Calu3 (cell line): ENCODE measurements around the gene C12orf60. TPM values are rescaled to one million over a fixed set of nuclear protein-coding genes. Genes with fewer than 3 reads are reported as not detected.

Experiments
- BruUV-seq: library from RNA; stranded (reverse); fragments of 400-500 nt; replicated peaks from 2 replicates; lab custom pipeline; 2021; lab: Mats Ljungman, UMichigan
- CTCF ChIA-PET: fragments of 300-600 bp; sonication (Branson Sonifier 250); formaldehyde crosslinking; loops from one replicate; lab custom pipeline; 2022; ENCODE audit warnings: antibody characterized with exemption; lab: Charles Lee
- DNase-seq: peaks from one replicate; pipeline ENCODE4 v3.0.0; 2022
- H3K27ac Mint-ChIP-seq: one replicate; pipeline ENCODE4 v1.8.0; 2022; ENCODE audit warnings: mixed read lengths; ENCODE audit not compliant: unreplicated experiment
- H3K27me3 Mint-ChIP-seq: one replicate; pipeline ENCODE4 v1.8.0; 2022; ENCODE audit warnings: mixed read lengths; ENCODE audit not compliant: unreplicated experiment
- H3K36me3 Mint-ChIP-seq: one replicate; pipeline ENCODE4 v1.8.0; 2022; ENCODE audit warnings: mild to moderate bottlenecking, moderate library complexity, mixed read lengths; ENCODE audit not compliant: insufficient read depth, unreplicated experiment
- H3K4me1 Mint-ChIP-seq: one replicate; pipeline ENCODE4 v1.8.0; 2022; ENCODE audit warnings: mild to moderate bottlenecking, low read depth, mixed read lengths; ENCODE audit not compliant: unreplicated experiment
- H3K4me3 Mint-ChIP-seq: one replicate; pipeline ENCODE4 v1.8.0; 2022; ENCODE audit warnings: mild to moderate bottlenecking, low read depth, moderate library complexity, mixed read lengths; ENCODE audit not compliant: unreplicated experiment
- H3K9me3 Mint-ChIP-seq: one replicate; pipeline ENCODE4 v1.8.0; 2022; ENCODE audit warnings: low read depth, mixed read lengths; ENCODE audit not compliant: unreplicated experiment
- CTCF ChIP-seq: fragments of 200-600 bp; IDR thresholded peaks from one replicate; pipeline ENCODE4 v1.8.0; 2022; ENCODE audit warnings: antibody characterized with exemption; ENCODE audit not compliant: unreplicated experiment
- intact Hi-C: fragments of 100-400 bp; cut with micrococcal nuclease; formaldehyde crosslinking; loops from one replicate; pipeline ENCODE4 v1.10.0; 2022; ENCODE audit not compliant: unreplicated experiment
- total RNA-seq: library from RNA; stranded (reverse); gene quantifications from 2 replicates; pipeline ENCODE4 v1.2.3, GENCODE V29; 2022

The C12orf60 gene
- total RNA-seq, 1 experiment from 2014 or later, result 1.2 TPM

DNA sequence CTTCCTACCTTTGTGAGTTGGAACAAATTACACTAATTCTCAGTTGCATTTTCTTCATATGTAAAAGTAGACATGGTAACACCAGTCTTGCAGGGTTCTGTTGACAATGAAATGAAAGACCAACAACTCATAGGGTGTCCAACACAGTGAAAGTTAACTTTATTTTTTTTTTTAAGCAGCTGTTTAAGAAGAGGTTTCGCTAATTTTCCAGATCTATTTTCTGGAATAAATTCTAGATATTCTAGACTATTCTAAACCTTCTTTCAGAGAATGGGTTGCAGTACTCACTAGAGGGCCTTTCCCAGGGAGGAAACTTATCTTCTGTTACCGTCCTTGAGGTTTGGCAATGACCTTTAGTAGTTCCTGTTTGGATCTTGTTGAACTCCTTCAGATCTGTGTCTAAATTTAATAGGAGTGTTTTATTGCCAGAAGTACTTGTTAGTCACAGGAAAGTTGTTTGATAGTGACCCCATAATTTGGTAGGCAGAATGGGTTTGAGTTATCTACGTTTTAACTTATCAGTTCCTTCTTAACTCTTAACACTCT lies 42.6 kb downstream of the C12orf60 start:
- no TSS peak for BruUV-seq
- Mint-ChIP-seq H3K27me3 (no peaks in the 10 kb centered on the region), H3K4me3 (no peak overlapping the region), H3K9me3 (no peaks in the 10 kb centered on the region), H3K36me3 (no peaks in the 10 kb centered on the region), H3K4me1 (peaks cover 14% of the 10 kb centered on the region), H3K27ac (no peak overlapping the region)
- CTCF ChIA-PET, result interaction anchor here (0.6 to 1.0 kb wide), 3 partner anchors 146 to 375 kb away, joined by 3 to 5 read pairs (median 4); partner anchors contain the start of gene RERG
- no peak for TF ChIP-seq CTCF
- intact Hi-C loops, result loop anchor here (5.0 to 10.0 kb wide), 3 partner anchors 41 to 309 kb away; partner anchors contain the start of gene MGP
- no peak for DNase-seq

DNA sequence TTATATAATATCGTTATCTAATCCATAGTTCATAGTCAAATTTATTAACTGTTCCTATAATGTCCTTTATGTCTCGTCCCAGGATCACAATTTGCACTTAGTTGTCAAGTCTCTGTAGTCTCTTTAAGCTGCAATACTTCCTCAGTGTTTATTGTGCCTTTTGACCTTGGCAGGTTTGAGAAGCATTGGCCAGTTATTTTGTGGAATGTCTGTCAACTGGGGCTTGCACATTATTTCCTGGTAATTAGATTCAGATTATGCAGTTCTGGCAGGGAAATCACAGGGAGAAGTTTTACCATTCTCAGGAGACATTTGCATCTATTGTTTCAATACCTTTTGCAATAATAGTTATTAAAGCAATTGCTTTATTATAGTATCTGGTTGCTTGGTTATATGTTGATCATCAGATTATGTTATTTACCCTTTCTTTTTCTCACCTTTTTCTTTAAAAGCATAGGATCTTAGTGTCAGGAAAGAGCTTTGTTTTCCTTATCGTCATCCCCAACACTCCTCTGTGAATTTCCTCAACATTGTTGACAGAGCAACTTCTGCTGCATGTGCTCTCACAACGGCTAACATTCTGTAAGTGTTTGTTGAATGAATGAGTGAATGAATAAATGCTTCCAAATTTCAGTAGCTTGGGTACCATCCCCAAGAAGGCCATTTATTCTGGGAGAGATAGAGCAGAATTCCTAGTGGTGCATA lies 43.6 kb downstream of the C12orf60 start:
- no peak overlapping the region for H3K4me3 Mint-ChIP-seq
- no peak for TF ChIP-seq CTCF
- H3K36me3 Mint-ChIP-seq, result no peaks in the 10 kb centered on the region
- H3K4me1 Mint-ChIP-seq, result peaks cover 6% of the 10 kb centered on the region
- intact Hi-C loops, result loop anchor here (5.0 to 10.0 kb wide), 3 partner anchors 40 to 308 kb away; partner anchors contain the start of gene MGP
- H3K27ac Mint-ChIP-seq, result no peak overlapping the region
- CTCF ChIA-PET, result interaction anchor here (0.6 to 0.7 kb wide), 2 partner anchors 145 to 149 kb away, joined by 3 to 4 read pairs; no protein-coding TSS in a partner anchor
- no peaks in the 10 kb centered on the region for H3K27me3 Mint-ChIP-seq
- BruUV-seq, result no TSS peak
- H3K9me3 Mint-ChIP-seq, result no peaks in the 10 kb centered on the region
- DNase-seq, result no peak

DNA sequence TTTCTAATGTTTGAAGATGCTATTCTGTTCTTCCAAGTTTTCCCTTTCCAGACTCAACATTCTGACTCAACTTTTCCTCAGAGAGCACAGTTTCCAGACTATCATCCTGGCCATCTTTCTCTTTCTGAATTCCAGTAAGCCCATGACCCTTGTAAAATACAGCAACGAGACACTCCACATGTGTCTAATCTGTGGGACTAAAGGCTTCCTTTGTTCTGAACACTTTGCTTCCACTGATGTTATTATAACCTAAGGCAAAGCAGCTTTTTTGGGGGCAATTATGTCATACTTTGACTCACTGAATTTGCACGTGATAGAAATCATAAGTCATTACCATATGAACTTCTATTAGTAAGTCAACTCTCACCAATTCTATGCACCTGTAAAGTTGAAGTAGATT lies 46.2 kb downstream of the C12orf60 start:
- Mint-ChIP-seq H3K4me1 (peaks cover 6% of the 10 kb centered on the region), H3K4me3 (no peak overlapping the region), H3K9me3 (no peaks in the 10 kb centered on the region), H3K27ac (no peak overlapping the region), H3K27me3 (no peaks in the 10 kb centered on the region), H3K36me3 (no peaks in the 10 kb centered on the region)
- intact Hi-C loops, result loop anchor here (5.0 to 10.0 kb wide), 3 partner anchors 38 to 305 kb away; partner anchors contain the start of gene MGP
- no peak for DNase-seq
- no TSS peak for BruUV-seq
- CTCF ChIA-PET, result no interaction called here
- no peak for TF ChIP-seq CTCF

DNA sequence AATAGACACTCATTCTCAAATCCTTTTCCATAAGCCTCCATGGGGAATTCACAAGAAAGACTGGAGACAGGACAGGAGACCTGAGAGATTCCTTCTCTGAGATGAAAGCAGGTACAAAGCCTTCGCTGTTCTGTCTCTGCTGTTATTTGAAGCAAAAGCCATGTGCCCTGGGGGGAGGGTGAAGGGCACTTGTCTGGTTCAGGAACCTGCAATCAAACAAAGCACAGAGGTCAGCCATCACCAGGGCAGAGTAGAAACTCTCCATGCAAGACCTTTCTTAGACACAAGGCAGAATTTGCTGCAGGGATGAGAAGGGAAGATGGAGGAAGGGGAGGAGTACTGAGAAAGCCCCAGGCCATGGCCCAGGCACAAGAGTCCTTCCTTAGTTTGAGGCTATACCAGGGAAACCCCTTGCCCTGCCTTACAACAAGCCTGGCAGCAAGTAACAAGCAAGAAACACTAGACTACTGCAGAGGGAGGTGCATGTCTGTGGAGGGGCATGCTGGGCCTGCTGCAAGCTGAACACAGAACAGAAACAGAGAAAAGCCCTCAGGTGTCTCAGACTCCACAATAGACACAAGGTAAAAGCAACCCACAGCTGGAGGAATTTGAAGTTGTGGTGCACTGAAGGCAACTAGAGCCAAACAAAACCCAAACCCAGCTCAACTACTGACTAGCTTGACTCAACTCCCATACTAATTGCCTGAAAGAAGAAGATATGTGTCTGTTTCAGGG lies 47.6 kb downstream of the C12orf60 start:
- H3K27ac Mint-ChIP-seq, result no peak overlapping the region
- peaks cover under 1% of the 10 kb centered on the region for H3K9me3 Mint-ChIP-seq
- BruUV-seq, result no TSS peak
- no peak for DNase-seq
- peaks cover 6% of the 10 kb centered on the region for H3K4me1 Mint-ChIP-seq
- no peak overlapping the region for H3K4me3 Mint-ChIP-seq
- intact Hi-C loops, result no loop called here
- CTCF ChIA-PET, result interaction anchor here (0.6 kb wide), 1 partner anchor 75 kb away, joined by 3 read pairs; no protein-coding TSS in a partner anchor
- TF ChIP-seq CTCF, result no peak
- no peaks in the 10 kb centered on the region for H3K36me3 Mint-ChIP-seq
- H3K27me3 Mint-ChIP-seq, result no peaks in the 10 kb centered on the region
